ENCODE measurements around the gene NAA60.

DNA sequence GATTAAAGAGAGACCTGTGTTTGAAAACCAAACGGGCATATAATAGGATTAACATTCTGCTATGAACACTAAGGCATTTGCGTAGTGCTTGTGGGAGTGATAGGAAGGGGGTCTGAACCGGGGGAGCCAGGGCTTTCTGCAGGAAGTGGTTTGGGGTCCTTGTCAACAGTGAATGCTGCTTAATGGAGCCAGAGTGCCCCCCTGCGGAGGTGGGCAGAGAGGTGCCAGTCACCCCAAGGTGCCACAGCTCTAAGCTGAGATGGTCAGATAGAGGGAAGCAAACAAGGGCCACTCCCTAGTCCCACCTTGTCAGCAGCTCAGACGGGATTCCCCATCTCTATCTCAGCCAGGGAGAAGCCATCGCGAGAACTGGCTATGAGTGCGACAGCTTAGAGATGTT lies 17.7 kb downstream of the NAA60 start:
- peak; percentile 59 for TF ChIP-seq CTCF (conservative IDR thresholded peaks at IDR 0.05; ENCODE audit: low read length)
- TF ChIP-seq EZH2phosphoT487 (IDR thresholded peaks at IDR 0.05; ENCODE audit: borderline replicate concordance), result no peak

Measured in Loucy (cell line).